GM12878 (cell line): ENCODE data around the gene SYNGAP1.

Experiments used
- BACH1 ChIP-seq: fragments of 450-650 bp; IDR thresholded peaks from 2 replicates; pipeline ENCODE4 v1.6.1; 2017; ENCODE audit warnings: mild to moderate bottlenecking, borderline replicate concordance
- BCL3 ChIP-seq: IDR thresholded peaks from 2 replicates; pipeline ENCODE4 v1.6.1; 2011; ENCODE audit warnings: borderline replicate concordance, low read depth, mild to moderate bottlenecking, moderate library complexity, low read length; ENCODE audit not compliant: insufficient read depth, poor library complexity, severe bottlenecking
- CTCF ChIP-seq, 3 experiments: IDR thresholded peaks in 2 of 3; conservative IDR thresholded peaks in 1 of 3; 2 replicates each; pipeline ENCODE4 v1.5.1; 2011; ENCODE audit warnings: low read depth in 3 of 3, low read length in 3 of 3, mild to moderate bottlenecking in 3 of 3, control low read depth in 2 of 3, moderate library complexity in 2 of 3, inconsistent platforms in 1 of 3, mixed read lengths in 1 of 3; ENCODE audit not compliant: control insufficient read depth in 2 of 3, insufficient read depth in 1 of 3; ENCODE audit errors: extremely low read depth in 1 of 3
- HDAC2 ChIP-seq: fragments of 200-600 bp; sonication (generic); IDR thresholded peaks from 2 replicates; pipeline ENCODE4 v1.6.1; 2017
- POLR2A ChIP-seq: IDR thresholded peaks from 2 replicates; pipeline ENCODE4 v1.6.1; 2011; ENCODE audit warnings: low read depth, mild to moderate bottlenecking, low read length
- SMC3 ChIP-seq: IDR thresholded peaks from 2 replicates; pipeline ENCODE4 v1.6.1; 2011; ENCODE audit warnings: low read length, improper control_type of control experiment, borderline replicate concordance
- SRF ChIP-seq, 2 experiments: IDR thresholded peaks; 2 replicates each; pipeline ENCODE4 v1.6.1; 2011; ENCODE audit warnings: low read depth in 2 of 2, low read length in 2 of 2, mild to moderate bottlenecking in 1 of 2, moderate library complexity in 1 of 2
- ZNF622 ChIP-seq: fragments of 450-650 bp; IDR thresholded peaks from 2 replicates; pipeline ENCODE4 v1.6.1; 2017; ENCODE audit warnings: mild to moderate bottlenecking, inconsistent platforms

GRCh38 chr6:33397541-33397940 is 22.3 kb upstream of the SYNGAP1 start:
- TF ChIP-seq BCL3 (no peak), HDAC2 (no peak), SMC3 (no peak), BACH1 (no peak), CTCF (IDR thresholded peaks at IDR 0.05 in 2 of 3, conservative IDR thresholded peaks at IDR 0.05 in 1 of 3; ENCODE audit: control insufficient read depth in 2 of 3, extremely low read depth in 1 of 3, insufficient read depth in 1 of 3, low read depth in 3 of 3, low read length in 3 of 3) (no peak), POLR2A (no peak), ZNF622 (no peak), SRF (IDR thresholded peaks at IDR 0.05; ENCODE audit: low read depth in 2 of 2, low read length in 2 of 2) (no peak)
